Measurements from ENCODE around the gene DMRTB1. TPM values are rescaled to one million over a fixed set of nuclear protein-coding genes. Genes with fewer than 3 reads are reported as not detected.

DMRTB1 gene
- polyA plus RNA-seq, 3 donors = 0.04 to 0.21 (median 0.15) TPM

- no peak for DNase-seq
Measured at GRCh38 chr1:53463961-53464899, 5.0 kb downstream of the DMRTB1 start.

- DNase-seq = peak; percentile 39
Measured at GRCh38 chr1:53465023-53465957, 6.1 kb downstream of the DMRTB1 start.

- no peak for DNase-seq
Measured at GRCh38 chr1:53467391-53467790, 8.2 kb downstream of the DMRTB1 start.

- no peak for DNase-seq
Measured at GRCh38 chr1:53468374-53468773, 9.2 kb downstream of the DMRTB1 start.

- no peak for DNase-seq
Measured at GRCh38 chr1:53469373-53469772, 10.2 kb downstream of the DMRTB1 start.

- peak; percentile 88 for DNase-seq
Measured at GRCh38 chr1:53470155-53470554, 11.0 kb downstream of the DMRTB1 start.

GRCh38 chr1:53470584-53470983 lies 11.4 kb downstream of the DMRTB1 start:
- DNase-seq = no peak

- DNase-seq = no peak
Measured at GRCh38 chr1:53471000-53471399, 11.8 kb downstream of the DMRTB1 start.

- DNase-seq = no peak
Measured at GRCh38 chr1:53473463-53473862, 14.3 kb downstream of the DMRTB1 start.

- DNase-seq = no peak
Measured at GRCh38 chr1:53475664-53476063, 16.5 kb downstream of the DMRTB1 start.

GRCh38 chr1:53476579-53476978 lies 17.4 kb downstream of the DMRTB1 start:
- no peak for DNase-seq

GRCh38 chr1:53477651-53478501 lies 18.7 kb downstream of the DMRTB1 start:
- no peak for DNase-seq

GRCh38 chr1:53478502-53478818 lies 19.3 kb downstream of the DMRTB1 start:
- DNase-seq = no peak

GRCh38 chr1:53480678-53481077 lies 21.5 kb downstream of the DMRTB1 start:
- no peak for DNase-seq

GRCh38 chr1:53481456-53481855 lies 22.3 kb downstream of the DMRTB1 start:
- no peak for DNase-seq

GRCh38 chr1:53482441-53483153 lies 23.4 kb downstream of the DMRTB1 start:
- DNase-seq = no peak

- DNase-seq = no peak
Measured at GRCh38 chr1:53483170-53483569, 24.0 kb downstream of the DMRTB1 start.

- no peak for DNase-seq
Measured at GRCh38 chr1:53483656-53484055, 24.5 kb downstream of the DMRTB1 start.

- DNase-seq = no peak
Measured at GRCh38 chr1:53484705-53485477, 25.7 kb downstream of the DMRTB1 start.

All from renal pelvis (tissue), 4 donors.